ENCODE data around the gene IFT81. TPM values are rescaled to one million over a fixed set of nuclear protein-coding genes. Genes with fewer than 3 reads are reported as not detected.
A peak's percentile ranks its signal among the peaks of the same experiment; 100 is the strongest.

IFT81 gene
- polyA plus RNA-seq, 1 of the 3 experiments (the other 2 are of a cell fraction) = 7.9 TPM

GRCh38 chr12:110244829-110245228, 120.7 kb downstream of the IFT81 start (continued):
- TF ChIP-seq ZBTB33 (IDR thresholded peaks at IDR 0.05; ENCODE audit: borderline replicate concordance, low read depth) = no peak

- no peak overlapping the region for H3K4me2 ChIP-seq
- no peaks in the 10 kb centered on the region for H3K79me2 ChIP-seq (ENCODE audit: insufficient read depth)
- TF ChIP-seq FOSL2 (IDR thresholded peaks at IDR 0.05; ENCODE audit: borderline replicate concordance, low read depth) (no peak), JUND (IDR thresholded peaks at IDR 0.05) (no peak), USF1 (IDR thresholded peaks at IDR 0.05; ENCODE audit: borderline replicate concordance, low read depth) (no peak), TAF1 (IDR thresholded peaks at IDR 0.05; ENCODE audit: borderline replicate concordance, low read depth, low read length) (no peak), USF2 (IDR thresholded peaks at IDR 0.05; ENCODE audit: borderline replicate concordance, low read depth, low read length) (no peak), RAD21 (IDR thresholded peaks at IDR 0.05; ENCODE audit: low read length) (peak; percentile 40), SMC3 (IDR thresholded peaks at IDR 0.05; ENCODE audit: low read depth, low read length) (peak; percentile 30; the same call in 1 of the 2 replicates), TEAD4 (IDR thresholded peaks at IDR 0.05; ENCODE audit: borderline replicate concordance, insufficient read depth) (no peak), CTCF (IDR thresholded peaks at IDR 0.05) (peak; percentile 39; the same call in 1 of the 2 replicates), TCF12 (IDR thresholded peaks at IDR 0.05) (no peak), FOXJ3 (CRISPR knock-in tag; IDR thresholded peaks at IDR 0.05) (no peak), REST (IDR thresholded peaks at IDR 0.05; ENCODE audit: low read depth, low read length) (peak; percentile 68; the same call in 1 of the 2 replicates)
- H3K27ac ChIP-seq (ENCODE audit: low read depth in 2 of 2, low read length in 1 of 2) = no peak overlapping the region
- no peaks in the 10 kb centered on the region for H3K36me3 ChIP-seq (replicated peaks in 1 of 2; ENCODE audit: control insufficient read depth in 1 of 2, insufficient read depth in 2 of 2, low read length in 1 of 2)
- peak; percentile 18 for DNase-seq
- ChIA-PET POLR2A (no interaction called here), CTCF (interaction anchor here (0.6 kb wide), 1 partner anchor 66 kb away, joined by 4 read pairs; no protein-coding TSS in a partner anchor)
- H3K4me3 ChIP-seq (ENCODE audit: low read depth in 2 of 2, low read length in 1 of 2) = no peak overlapping the region
- WGBS (ENCODE audit: low lambda C conversion rate) = 80% methylated on average over 3 of the region's 3 CpGs
- H3K9me3 ChIP-seq = no peaks in the 10 kb centered on the region
- H3K9ac ChIP-seq = no peak overlapping the region
- no peaks in the 10 kb centered on the region for H3F3A ChIP-seq (replicated peaks; ENCODE audit: insufficient read depth)
- no peaks in the 10 kb centered on the region; a peak in 1 of 4 replicates for H3K4me1 ChIP-seq (ENCODE audit: control insufficient read depth in 1 of 2, insufficient read depth in 2 of 2, low read depth in 1 of 2, low read length in 1 of 2)
- H4K20me1 ChIP-seq (ENCODE audit: insufficient read depth) = no peaks in the 10 kb centered on the region
- no peaks in the 10 kb centered on the region for H3K27me3 ChIP-seq (ENCODE audit: insufficient read depth)
- H2AFZ ChIP-seq (ENCODE audit: low read depth) = no peak overlapping the region
- no peaks in the 10 kb centered on the region for H3K9me2 ChIP-seq
Observed at GRCh38 chr12:110245369-110245772, 121.2 kb downstream of the IFT81 start.
